Erythroblast (primary cell): ENCODE measurements around the gene PEMT.

Experiments used
- GATA1 ChIP-seq: IDR thresholded peaks from 2 replicates; pipeline ENCODE4 v1.6.1; 2011; ENCODE audit warnings: low read depth, mild to moderate bottlenecking, control low read depth, low read length, moderate library complexity
- POLR2A ChIP-seq: IDR thresholded peaks from 2 replicates; pipeline ENCODE4 v1.6.1; 2011; ENCODE audit warnings: mild to moderate bottlenecking, low read length

GRCh38 chr17:17509601-17510425 lies 81.7 kb downstream of the PEMT start:
- TF ChIP-seq POLR2A = no peak
- TF ChIP-seq GATA1 = no peak
